Activated naive CD8-positive, alpha-beta T cell treated with anti-CD3 and anti-CD28 coated beads, Interleukin-2, amount 10 ng/mL, durations not matched to agents 7 days and 5 days (primary cell): Measurements from ENCODE around the gene PPP4R3C. TPM values are rescaled to one million over a fixed set of nuclear protein-coding genes. Genes with fewer than 3 reads are reported as not detected.
"Not testable (repeated sequence)": the region's sequence is repeated elsewhere in the genome, so short reads cannot be mapped to it uniquely, and the experiment has no call there.

Experiments
- ATAC-seq: fragments of 150-1000 bp; cut with Tn5 transposase; one replicate; pipeline ENCODE4 v1.10.0; 2021; ENCODE audit warnings: low read depth, moderate library complexity
- POLR2A ChIA-PET: fragments of 350-600 bp; sonication (Branson Sonifier 250); formaldehyde crosslinking; loops from one replicate; lab custom pipeline; 2021; ENCODE audit warnings: antibody characterized with exemption; lab: Charles Lee
- DNase-seq: peaks from one replicate; pipeline ENCODE4 v3.0.0; 2021
- H3K27ac Mint-ChIP-seq: one replicate; pipeline ENCODE4 v1.8.0; 2022; ENCODE audit warnings: mild to moderate bottlenecking, mixed read lengths
- H3K27me3 Mint-ChIP-seq: one replicate; pipeline ENCODE4 v1.8.0; 2022; ENCODE audit warnings: mild to moderate bottlenecking, moderate library complexity, mixed read lengths
- H3K36me3 Mint-ChIP-seq: one replicate; pipeline ENCODE4 v1.8.0; 2021; ENCODE audit warnings: mild to moderate bottlenecking, mixed read lengths
- H3K4me1 Mint-ChIP-seq: one replicate; pipeline ENCODE4 v1.8.0; 2021; ENCODE audit warnings: mixed read lengths
- H3K4me3 Mint-ChIP-seq: one replicate; pipeline ENCODE4 v1.8.0; 2022; ENCODE audit warnings: mild to moderate bottlenecking, moderate library complexity, mixed read lengths
- H3K9me3 Mint-ChIP-seq: one replicate; pipeline ENCODE4 v1.8.0; 2021; ENCODE audit warnings: mixed read lengths
- total RNA-seq, 2 experiments: library from RNA; stranded (reverse); gene quantifications; one replicate each; pipeline ENCODE4 v1.2.3, GENCODE V29; 2021

The PPP4R3C gene
- not detected for total RNA-seq

- H3K27ac Mint-ChIP-seq: no peak within 1 kb of the TSS
- no peaks in the 10 kb centered on the region for H3K36me3 Mint-ChIP-seq
- ATAC-seq (no peak), DNase-seq (no peak)
- H3K9me3 Mint-ChIP-seq: peaks cover 1% of the 10 kb centered on the region
- H3K27me3 Mint-ChIP-seq: no peaks in the 10 kb centered on the region
- no peaks in the 10 kb centered on the region for H3K4me1 Mint-ChIP-seq
- POLR2A ChIA-PET: no interaction called here
- H3K4me3 Mint-ChIP-seq: no peak within 1 kb of the TSS
These were observed at the start of gene PPP4R3C for GRCh38 chrX:27463187-27463586. PPP4R3C (minus strand) TSS chrX:27463341; CDS start chrX:27463296, 45 bp downstream.

GRCh38 chrX:27491397-27491796 lies 28.3 kb upstream of the PPP4R3C start:
- Mint-ChIP-seq H3K27ac (no peak overlapping the region), H3K9me3 (peaks cover 1% of the 10 kb centered on the region), H3K4me1 (no peaks in the 10 kb centered on the region), H3K27me3 (no peaks in the 10 kb centered on the region), H3K4me3 (no peak overlapping the region), H3K36me3 (no peaks in the 10 kb centered on the region)
- DNase-seq: no peak
- no peak for ATAC-seq
- POLR2A ChIA-PET: no interaction called here

GRCh38 chrX:27466051-27466450 lies 2.9 kb upstream of the PPP4R3C start:
- H3K36me3 Mint-ChIP-seq: no peaks in the 10 kb centered on the region
- POLR2A ChIA-PET: no interaction called here

DNA sequence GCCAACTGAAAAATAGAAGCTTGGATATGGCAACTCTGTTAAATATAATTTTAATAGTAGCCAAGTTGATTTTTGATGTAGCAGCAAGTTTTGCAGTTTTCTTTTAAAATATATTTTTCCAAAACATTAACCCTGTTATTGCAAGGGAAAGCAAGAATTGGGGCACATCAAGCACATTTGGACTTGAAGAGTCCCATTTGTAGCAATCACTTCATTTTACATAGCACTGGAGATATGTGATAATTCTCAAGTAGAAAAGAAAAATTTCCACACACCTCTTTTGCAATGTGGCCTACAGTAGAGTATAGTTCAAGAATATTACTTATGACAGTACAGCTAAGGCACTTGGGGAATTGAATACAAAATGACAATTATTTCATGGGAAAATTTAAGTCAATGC lies 1.9 kb upstream of the PPP4R3C start:
- POLR2A ChIA-PET: no interaction called here
- no peak overlapping the region for H3K4me3 Mint-ChIP-seq
- no peak for DNase-seq

More at GRCh38 chrX:27466051-27466450, 2.9 kb upstream of the PPP4R3C start:
- Mint-ChIP-seq H3K9me3 (no peaks in the 10 kb centered on the region), H3K4me1 (no peaks in the 10 kb centered on the region), H3K4me3 (no peak overlapping the region), H3K27me3 (no peaks in the 10 kb centered on the region), H3K27ac (no peak overlapping the region)
- no peak for DNase-seq
- ATAC-seq: no peak

GRCh38 chrX:27459129-27459528 lies 4.0 kb downstream of the PPP4R3C start:
- H3K36me3 Mint-ChIP-seq, H3K27ac Mint-ChIP-seq, H3K9me3 Mint-ChIP-seq, POLR2A ChIA-PET, H3K4me1 Mint-ChIP-seq, H3K27me3 Mint-ChIP-seq, DNase-seq, H3K4me3 Mint-ChIP-seq, ATAC-seq: not testable (repeated sequence)

More for the DNA sequence above, 1.9 kb upstream of the PPP4R3C start:
- H3K27me3 Mint-ChIP-seq: no peaks in the 10 kb centered on the region
- no peak overlapping the region for H3K27ac Mint-ChIP-seq
- no peaks in the 10 kb centered on the region for H3K36me3 Mint-ChIP-seq
- peaks cover 1% of the 10 kb centered on the region for H3K9me3 Mint-ChIP-seq
- no peaks in the 10 kb centered on the region for H3K4me1 Mint-ChIP-seq
- ATAC-seq: no peak

DNA sequence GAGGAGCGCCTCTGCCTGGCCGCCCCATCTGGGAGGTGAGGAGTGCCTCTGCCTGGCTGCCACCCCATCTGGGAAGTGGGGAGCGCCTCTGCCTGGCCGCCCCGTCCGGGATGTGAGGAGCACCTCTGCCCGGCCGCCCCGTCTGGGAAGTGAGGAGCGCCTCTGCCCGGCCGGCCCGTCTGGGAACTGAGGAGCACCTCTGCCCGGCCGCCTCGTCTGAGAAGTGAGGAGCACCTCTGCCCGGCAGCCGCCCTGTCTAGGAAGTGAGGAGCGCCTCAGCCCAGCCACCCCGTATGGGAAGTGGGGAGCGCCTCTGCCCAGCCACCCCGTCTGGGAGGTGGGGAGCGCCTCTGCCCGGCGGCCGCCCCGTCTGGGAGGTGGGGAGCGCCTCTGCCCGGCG lies 4.6 kb downstream of the PPP4R3C start:
- H3K9me3 Mint-ChIP-seq, H3K4me1 Mint-ChIP-seq, H3K27ac Mint-ChIP-seq, H3K4me3 Mint-ChIP-seq, H3K27me3 Mint-ChIP-seq, DNase-seq, ATAC-seq, H3K36me3 Mint-ChIP-seq, POLR2A ChIA-PET: not testable (repeated sequence)

DNA sequence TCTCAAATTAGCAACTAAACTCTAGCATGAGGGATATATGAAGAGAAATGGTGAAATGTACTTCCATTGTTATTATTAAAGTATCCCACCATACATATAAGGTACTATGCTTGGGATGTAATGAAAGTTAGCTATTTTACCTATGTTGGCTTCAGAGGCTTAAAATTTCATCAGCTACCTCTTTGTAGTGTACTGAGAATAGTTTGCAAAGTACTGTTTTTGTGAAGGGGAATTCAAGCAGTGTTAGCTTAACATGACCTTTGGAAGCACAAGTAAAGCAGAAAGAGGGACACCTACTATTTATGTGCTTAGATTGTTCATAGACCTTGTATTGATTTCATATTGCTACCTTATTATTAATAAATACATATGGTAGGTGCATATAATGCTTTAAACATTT lies 11.8 kb downstream of the PPP4R3C start:
- H3K9me3 Mint-ChIP-seq: peaks cover 4% of the 10 kb centered on the region
- DNase-seq (no peak), ATAC-seq (no peak)
- no peak overlapping the region for H3K4me3 Mint-ChIP-seq
- no peaks in the 10 kb centered on the region for H3K4me1 Mint-ChIP-seq
- no peak overlapping the region for H3K27ac Mint-ChIP-seq
- H3K36me3 Mint-ChIP-seq: no peaks in the 10 kb centered on the region
- H3K27me3 Mint-ChIP-seq: no peaks in the 10 kb centered on the region
- POLR2A ChIA-PET: no interaction called here

GRCh38 chrX:27446423-27446822 lies 16.7 kb downstream of the PPP4R3C start:
- no peak overlapping the region for H3K4me3 Mint-ChIP-seq
- POLR2A ChIA-PET: no interaction called here

DNA sequence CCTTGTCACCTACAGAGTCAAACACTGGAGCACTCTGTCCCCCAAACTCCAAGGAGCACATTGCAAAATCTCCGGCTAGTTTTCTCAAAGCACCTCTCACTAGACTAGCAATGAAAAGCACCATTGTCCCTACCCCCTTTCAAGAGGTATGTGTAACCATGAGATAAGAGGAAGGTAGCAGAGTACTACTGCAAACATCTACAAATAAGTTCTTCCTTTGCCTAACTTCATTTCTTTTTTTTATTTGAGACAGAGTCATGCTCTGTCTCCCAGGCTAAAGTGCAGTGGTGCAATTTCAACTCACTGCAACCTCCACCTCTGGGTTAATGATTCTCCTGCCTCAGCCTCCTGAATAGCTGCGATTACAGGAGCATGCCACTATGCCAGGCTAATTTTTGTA lies 17.7 kb downstream of the PPP4R3C start:
- peaks cover 3% of the 10 kb centered on the region for H3K36me3 Mint-ChIP-seq
- no peaks in the 10 kb centered on the region for H3K27me3 Mint-ChIP-seq
- DNase-seq (no peak), ATAC-seq (no peak)
- POLR2A ChIA-PET: no interaction called here
- no peak overlapping the region for H3K27ac Mint-ChIP-seq
- no peaks in the 10 kb centered on the region for H3K9me3 Mint-ChIP-seq
- peaks cover 5% of the 10 kb centered on the region for H3K4me1 Mint-ChIP-seq
- no peak overlapping the region for H3K4me3 Mint-ChIP-seq

More at GRCh38 chrX:27446423-27446822, 16.7 kb downstream of the PPP4R3C start:
- Mint-ChIP-seq H3K27me3 (no peaks in the 10 kb centered on the region), H3K27ac (no peak overlapping the region), H3K4me1 (peaks cover 5% of the 10 kb centered on the region), H3K9me3 (no peaks in the 10 kb centered on the region), H3K36me3 (peaks cover 3% of the 10 kb centered on the region)
- ATAC-seq (no peak), DNase-seq (no peak)

DNA sequence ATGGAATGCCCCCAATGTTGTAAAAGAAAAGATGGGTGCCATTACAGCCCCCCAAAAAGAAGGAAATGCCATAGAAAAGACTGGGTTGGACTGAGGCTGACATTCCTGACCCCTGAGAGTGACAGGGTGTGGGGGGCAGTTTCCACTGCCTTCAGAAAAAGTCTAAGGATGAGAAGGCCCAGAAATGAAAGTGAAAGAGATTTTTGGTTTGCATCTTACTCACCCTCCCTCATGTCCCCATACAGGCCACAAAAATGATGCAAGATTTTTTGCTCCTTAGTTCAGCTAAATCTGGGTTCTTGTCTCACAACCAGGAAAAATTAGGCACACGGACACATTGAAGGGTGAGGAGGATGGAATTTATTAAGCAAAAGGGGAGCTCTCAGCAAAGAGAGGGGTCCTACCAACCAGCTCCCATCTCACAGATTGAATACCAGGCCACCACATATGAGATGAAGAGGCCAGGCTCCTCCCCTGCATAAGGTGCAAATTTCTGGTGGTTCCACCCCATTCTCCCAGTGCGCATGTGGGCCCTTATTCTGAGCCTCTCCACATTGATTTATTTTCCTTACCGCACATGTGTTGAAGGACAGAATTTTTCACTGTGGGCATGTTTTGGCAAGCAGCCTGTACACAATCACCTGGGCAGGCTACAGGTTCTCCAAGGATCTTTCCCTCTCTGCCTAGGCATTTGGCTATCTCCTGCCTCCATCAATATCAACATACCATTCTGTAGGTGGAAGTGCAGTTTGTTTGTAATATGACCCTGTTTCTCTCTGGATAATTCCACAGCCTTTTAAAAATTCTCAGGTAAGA lies 18.8 kb downstream of the PPP4R3C start:
- H3K4me1 Mint-ChIP-seq: peaks cover 5% of the 10 kb centered on the region

GRCh38 chrX:27442392-27442791 lies 20.7 kb downstream of the PPP4R3C start:
- H3K4me1 Mint-ChIP-seq, H3K4me3 Mint-ChIP-seq, ATAC-seq, H3K36me3 Mint-ChIP-seq, DNase-seq, H3K27me3 Mint-ChIP-seq, POLR2A ChIA-PET, H3K27ac Mint-ChIP-seq, H3K9me3 Mint-ChIP-seq: not testable (repeated sequence)

More for the DNA sequence above, 18.8 kb downstream of the PPP4R3C start:
- H3K4me3 Mint-ChIP-seq: no peak overlapping the region
- peak overlapping the region; percentile 75 for H3K27ac Mint-ChIP-seq
- H3K36me3 Mint-ChIP-seq: peaks cover 3% of the 10 kb centered on the region
- no peaks in the 10 kb centered on the region for H3K9me3 Mint-ChIP-seq
- POLR2A ChIA-PET: no interaction called here
- ATAC-seq (peak; percentile 65), DNase-seq (no peak)
- H3K27me3 Mint-ChIP-seq: no peaks in the 10 kb centered on the region

DNA sequence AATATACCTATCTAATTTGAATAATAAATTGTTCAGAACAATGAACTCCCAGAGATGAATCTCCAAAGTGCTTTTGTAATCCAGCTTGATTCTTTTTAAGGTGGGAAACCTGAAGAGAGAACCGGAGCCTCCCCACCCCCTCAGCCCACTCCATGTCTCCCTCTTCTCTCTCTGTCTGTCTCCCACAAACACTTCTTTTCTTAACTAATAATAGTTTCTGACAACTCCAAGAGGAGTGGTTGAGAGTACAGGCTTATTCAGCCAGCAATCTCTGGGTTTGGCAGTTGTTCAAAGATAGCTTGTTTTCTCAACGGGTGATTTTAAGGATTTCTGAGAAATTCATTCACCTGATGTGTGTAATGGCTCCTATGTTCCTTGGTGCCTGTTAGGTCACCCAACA lies 23.4 kb downstream of the PPP4R3C start:
- Mint-ChIP-seq H3K4me3 (no peak overlapping the region), H3K4me1 (peaks cover 3% of the 10 kb centered on the region), H3K27me3 (peaks cover 2% of the 10 kb centered on the region), H3K36me3 (no peaks in the 10 kb centered on the region), H3K27ac (no peak overlapping the region), H3K9me3 (no peaks in the 10 kb centered on the region)
- ATAC-seq (no peak), DNase-seq (no peak)
- POLR2A ChIA-PET: no interaction called here

GRCh38 chrX:27438937-27439336 lies 24.2 kb downstream of the PPP4R3C start:
- DNase-seq (no peak), ATAC-seq (no peak)
- Mint-ChIP-seq H3K9me3 (no peaks in the 10 kb centered on the region), H3K27ac (no peak overlapping the region), H3K4me1 (no peaks in the 10 kb centered on the region), H3K27me3 (peaks cover 2% of the 10 kb centered on the region), H3K36me3 (no peaks in the 10 kb centered on the region), H3K4me3 (no peak overlapping the region)
- POLR2A ChIA-PET: no interaction called here

GRCh38 chrX:27435031-27435430 lies 28.1 kb downstream of the PPP4R3C start:
- Mint-ChIP-seq H3K9me3 (no peaks in the 10 kb centered on the region), H3K36me3 (no peaks in the 10 kb centered on the region), H3K4me3 (no peak overlapping the region), H3K4me1 (no peaks in the 10 kb centered on the region), H3K27ac (no peak overlapping the region), H3K27me3 (peaks cover 2% of the 10 kb centered on the region)
- POLR2A ChIA-PET: no interaction called here
- DNase-seq (no peak), ATAC-seq (no peak)
